Esophagus muscularis mucosa (tissue), 4 donors: ENCODE data around the gene ZNF296. TPM values are rescaled to one million over a fixed set of nuclear protein-coding genes. Genes with fewer than 3 reads are reported as not detected.
A peak's percentile ranks its signal among the peaks of the same experiment; 100 is the strongest.

ENCODE experiments used
- DNase-seq: peaks from one replicate; pipeline ENCODE4 v3.0.0-alpha.2; 2017; ENCODE audit errors: extremely low spot score
- H3K27ac ChIP-seq, 4 donors: fragments of 200-600 bp; sonication (generic); replicated peaks in 1 of 4; 1 replicate in 3 of 4; 2 replicates in 1 of 4; pipeline ENCODE4 v1.5.1; 2016 to 2019; ENCODE audit warnings: mild to moderate bottlenecking in 1 of 4
- H3K27me3 ChIP-seq, 4 donors: fragments of 200-600 bp; sonication (generic); one replicate each; pipeline versions ENCODE4 v1.5.1 to v1.6.0; 2016 to 2019
- H3K36me3 ChIP-seq, 4 donors: fragments of 200-600 bp; sonication (generic); one replicate each; pipeline ENCODE4 v1.5.1; 2016 to 2019
- H3K4me1 ChIP-seq, 4 donors: fragments of 200-600 bp; sonication (generic); one replicate each; pipeline ENCODE4 v1.5.1; 2016 to 2019
- H3K4me3 ChIP-seq, 4 donors: fragments of 200-600 bp; sonication (generic); 1 replicate in 2 of 4; 2 replicates in 2 of 4; pipeline ENCODE4 v1.5.1; 2016 to 2019; ENCODE audit warnings: mild to moderate bottlenecking in 4 of 4, moderate library complexity in 1 of 4
- H3K9me3 ChIP-seq, 4 donors: fragments of 200-600 bp; sonication (generic); 1 replicate in 3 of 4; 2 replicates in 1 of 4; pipeline ENCODE4 v1.5.1; 2016 to 2019
- EP300 ChIP-seq: sonication (generic); formaldehyde crosslinking; IDR thresholded peaks from one replicate; pipeline ENCODE4 v1.6.1; 2017; ENCODE audit warnings: antibody characterized with exemption
- POLR2A ChIP-seq: fragments of 450-650 bp; IDR thresholded peaks from one replicate; pipeline ENCODE4 v1.6.1; 2017; ENCODE audit warnings: antibody characterized with exemption, moderate library complexity, mild to moderate bottlenecking, low read depth
- POLR2AphosphoS5 ChIP-seq, 2 donors: sonication (generic); formaldehyde crosslinking; IDR thresholded peaks; one replicate each; pipeline ENCODE4 v1.6.1; 2017; ENCODE audit warnings: antibody characterized with exemption in 2 of 2
- whole genome bisulfite sequencing: methylation state at CpG from one replicate; pipeline ENCODE4 v1.1.5; 2018; 5-methylcytosine and 5-hydroxymethylcytosine counted together
- intact Hi-C: fragments of 100-400 bp; cut with DNase I; formaldehyde crosslinking; loops from one replicate; pipeline ENCODE4 v1.15.1; 2023
- total RNA-seq, 4 donors: library from RNA; depleted of rRNA; stranded (reverse); fragments of >200 nt; gene quantifications; one replicate each; pipeline versions ENCODE4 v1.1.0 to v1.2.1, GENCODE V29; 2016
- TF ChIP-seq, protein P1 (sequence below), 3 experiments: fragments of 200-600 bp in 2 of 3; fragments of 450-650 bp in 1 of 3; sonication (generic) in 2 of 3; IDR thresholded peaks; one replicate each; pipeline ENCODE4 v1.5.1; 2017 to 2019; ENCODE audit warnings: antibody characterized with exemption in 3 of 3, mild to moderate bottlenecking in 2 of 3, moderate library complexity in 1 of 3

The ZNF296 gene
- total RNA-seq, 4 donors from 2014 or later: 0.17 to 0.23 TPM; not detected in 2

DNA sequence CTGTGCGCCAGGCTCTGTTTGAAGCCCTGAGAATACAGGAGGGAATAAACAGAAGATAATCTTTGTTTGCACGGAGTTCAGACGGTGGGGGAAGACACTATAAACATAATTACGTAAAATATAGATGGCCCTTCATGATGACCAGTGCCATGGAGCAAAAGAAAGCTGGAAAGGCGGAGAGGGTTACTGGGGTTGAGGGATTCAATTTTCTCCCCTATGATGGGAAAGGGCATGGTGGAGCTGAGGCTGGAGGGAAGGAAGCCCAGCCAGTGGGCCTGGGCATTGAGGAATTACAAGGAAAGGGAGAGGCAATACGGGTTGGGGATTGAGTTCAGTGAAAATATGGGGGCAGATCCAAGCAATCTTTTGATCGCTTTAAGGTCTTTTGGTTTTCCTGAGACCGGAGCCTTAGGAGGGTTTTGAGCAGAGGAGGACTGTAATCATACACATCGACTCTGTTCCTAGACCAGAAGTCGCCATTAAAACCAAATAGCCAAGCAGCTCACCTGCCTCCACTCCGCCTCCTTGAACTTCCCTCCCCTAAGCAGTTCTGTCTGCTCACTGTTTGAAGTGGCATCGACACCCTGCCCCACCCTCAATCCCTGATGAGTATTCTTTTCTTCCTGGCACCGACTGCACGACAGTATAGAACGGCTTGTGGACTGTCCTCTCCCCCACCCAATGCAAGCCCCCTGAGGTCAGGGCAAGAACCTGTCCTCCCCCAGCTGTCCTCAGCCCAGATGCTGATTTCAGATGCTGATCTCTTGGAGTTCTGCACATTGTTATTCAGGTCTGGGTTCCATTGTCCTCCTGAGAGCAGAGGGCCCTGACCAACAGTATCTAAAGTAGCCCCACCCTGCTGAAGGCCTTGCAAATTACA is 813 bp upstream of the ZNF296 start:
- no peaks in the 10 kb centered on the region for H3K9me3 ChIP-seq
- intact Hi-C loops: loop anchor here (10.0 kb wide), 1 partner anchor 182 kb away; the partner anchor contains the start of gene TOMM40
- peaks cover 0 to 12% (median 8%) of the 10 kb centered on the region in 4 donors for H3K36me3 ChIP-seq
- peaks cover 33 to 50% (median 49%) of the 10 kb centered on the region in 4 donors for H3K4me1 ChIP-seq
- H3K27ac ChIP-seq: peak overlapping the region in 2 of 4 donors; percentile 44 to 62
- DNase-seq: no peak
- no peak for TF ChIP-seq POLR2AphosphoS5 (IDR thresholded peaks at IDR 0.05)
- TF ChIP-seq, protein P1, sequence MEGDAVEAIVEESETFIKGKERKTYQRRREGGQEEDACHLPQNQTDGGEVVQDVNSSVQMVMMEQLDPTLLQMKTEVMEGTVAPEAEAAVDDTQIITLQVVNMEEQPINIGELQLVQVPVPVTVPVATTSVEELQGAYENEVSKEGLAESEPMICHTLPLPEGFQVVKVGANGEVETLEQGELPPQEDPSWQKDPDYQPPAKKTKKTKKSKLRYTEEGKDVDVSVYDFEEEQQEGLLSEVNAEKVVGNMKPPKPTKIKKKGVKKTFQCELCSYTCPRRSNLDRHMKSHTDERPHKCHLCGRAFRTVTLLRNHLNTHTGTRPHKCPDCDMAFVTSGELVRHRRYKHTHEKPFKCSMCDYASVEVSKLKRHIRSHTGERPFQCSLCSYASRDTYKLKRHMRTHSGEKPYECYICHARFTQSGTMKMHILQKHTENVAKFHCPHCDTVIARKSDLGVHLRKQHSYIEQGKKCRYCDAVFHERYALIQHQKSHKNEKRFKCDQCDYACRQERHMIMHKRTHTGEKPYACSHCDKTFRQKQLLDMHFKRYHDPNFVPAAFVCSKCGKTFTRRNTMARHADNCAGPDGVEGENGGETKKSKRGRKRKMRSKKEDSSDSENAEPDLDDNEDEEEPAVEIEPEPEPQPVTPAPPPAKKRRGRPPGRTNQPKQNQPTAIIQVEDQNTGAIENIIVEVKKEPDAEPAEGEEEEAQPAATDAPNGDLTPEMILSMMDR (IDR thresholded peaks at IDR 0.05): no peak
- no peak for TF ChIP-seq EP300
- TF ChIP-seq POLR2A: no peak
- H3K27me3 ChIP-seq: no peaks in the 10 kb centered on the region
- WGBS: 75% methylated on average over 15 of the region's 15 CpGs
- H3K4me3 ChIP-seq: peak overlapping the region; percentile 54 to 64 (median 56)

DNA sequence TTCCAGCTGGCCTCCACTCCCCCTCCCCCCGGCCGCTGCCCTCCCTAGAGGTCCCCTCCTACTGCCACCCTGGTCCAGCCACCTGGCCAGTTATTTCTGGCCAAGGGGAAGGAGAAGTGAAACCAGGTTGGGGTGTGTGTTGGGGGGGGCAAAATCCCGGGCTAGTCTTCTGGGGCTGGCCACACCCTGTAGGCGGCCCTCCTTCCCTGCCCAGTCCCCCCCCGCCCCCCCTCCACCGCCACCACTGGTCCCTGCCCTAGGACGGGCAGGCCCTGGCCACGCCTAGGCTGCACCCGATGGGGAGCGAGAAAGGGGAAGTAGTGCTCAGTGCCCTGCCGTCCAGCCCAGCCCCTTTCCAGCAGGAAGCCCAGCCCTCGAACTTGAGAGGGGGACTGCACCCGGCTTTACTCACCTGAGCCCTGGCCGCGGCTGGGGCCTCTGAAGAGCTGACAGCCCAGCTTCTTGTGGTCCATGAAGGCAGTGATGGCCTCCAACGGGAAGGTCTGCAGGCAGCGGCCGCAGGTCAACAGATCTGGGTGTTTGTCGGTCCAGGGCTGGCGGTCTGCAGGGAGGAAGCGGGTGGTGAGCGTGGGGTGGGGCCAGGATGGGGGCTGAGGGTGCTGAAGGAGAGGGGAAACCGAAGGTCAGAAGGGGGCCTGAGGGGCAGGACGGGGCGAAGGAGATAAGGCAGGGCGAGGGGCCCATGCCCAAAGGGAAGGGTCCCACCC is 813 bp downstream of the ZNF296 start:
- WGBS: 34% methylated on average over 17 of the region's 26 CpGs
- peak overlapping the region; percentile 54 to 64 (median 56) for H3K4me3 ChIP-seq
- H3K27me3 ChIP-seq: no peaks in the 10 kb centered on the region
- TF ChIP-seq POLR2AphosphoS5 (IDR thresholded peaks at IDR 0.05): peak in 1 of 2 donors; percentile 44
- TF ChIP-seq POLR2A: no peak
- H3K36me3 ChIP-seq: peaks cover 3 to 22% (median 17%) of the 10 kb centered on the region in 4 donors
- no peaks in the 10 kb centered on the region for H3K9me3 ChIP-seq
- H3K27ac ChIP-seq: peak overlapping the region; percentile 44 to 69 (median 64)
- no peak for DNase-seq
- intact Hi-C loops: loop anchor here (10.0 kb wide), 1 partner anchor 181 kb away; the partner anchor contains the start of gene TOMM40
- peaks cover 24 to 42% (median 41%) of the 10 kb centered on the region in 4 donors for H3K4me1 ChIP-seq

DNA sequence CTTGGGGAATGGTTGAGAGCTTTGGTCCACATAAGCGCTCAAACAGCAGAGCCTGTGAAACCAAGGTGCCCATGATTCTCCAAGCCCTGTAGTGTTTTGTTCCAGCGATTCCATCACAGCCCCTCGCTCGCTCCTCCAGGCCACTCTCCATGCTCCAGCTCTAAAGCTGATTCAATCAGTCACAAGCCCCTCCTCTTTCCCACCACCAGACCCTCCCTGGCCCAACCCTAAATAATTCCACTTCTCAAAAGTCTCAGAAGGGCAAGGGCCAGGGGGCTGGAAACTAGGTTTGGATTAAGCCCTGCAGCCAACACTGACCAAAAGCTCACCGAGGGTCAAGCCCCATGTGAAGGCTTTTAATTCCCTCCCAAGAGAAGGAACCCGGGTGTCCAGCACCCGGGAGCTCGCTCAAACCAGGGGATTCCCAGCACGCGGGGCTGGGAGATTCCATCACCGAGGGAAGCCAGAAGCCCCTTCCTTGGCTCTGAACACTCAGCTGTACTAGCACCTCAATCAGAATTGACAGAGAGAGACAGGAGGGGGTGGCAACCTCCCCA is 1.5 kb downstream of the ZNF296 start:
- Histone ChIP-seq H3K4me3 (peak overlapping the region in 3 of 4 donors; percentile 54 to 64 (median 55)), H3K27ac (peak overlapping the region; percentile 44 to 67 (median 54))

DNA sequence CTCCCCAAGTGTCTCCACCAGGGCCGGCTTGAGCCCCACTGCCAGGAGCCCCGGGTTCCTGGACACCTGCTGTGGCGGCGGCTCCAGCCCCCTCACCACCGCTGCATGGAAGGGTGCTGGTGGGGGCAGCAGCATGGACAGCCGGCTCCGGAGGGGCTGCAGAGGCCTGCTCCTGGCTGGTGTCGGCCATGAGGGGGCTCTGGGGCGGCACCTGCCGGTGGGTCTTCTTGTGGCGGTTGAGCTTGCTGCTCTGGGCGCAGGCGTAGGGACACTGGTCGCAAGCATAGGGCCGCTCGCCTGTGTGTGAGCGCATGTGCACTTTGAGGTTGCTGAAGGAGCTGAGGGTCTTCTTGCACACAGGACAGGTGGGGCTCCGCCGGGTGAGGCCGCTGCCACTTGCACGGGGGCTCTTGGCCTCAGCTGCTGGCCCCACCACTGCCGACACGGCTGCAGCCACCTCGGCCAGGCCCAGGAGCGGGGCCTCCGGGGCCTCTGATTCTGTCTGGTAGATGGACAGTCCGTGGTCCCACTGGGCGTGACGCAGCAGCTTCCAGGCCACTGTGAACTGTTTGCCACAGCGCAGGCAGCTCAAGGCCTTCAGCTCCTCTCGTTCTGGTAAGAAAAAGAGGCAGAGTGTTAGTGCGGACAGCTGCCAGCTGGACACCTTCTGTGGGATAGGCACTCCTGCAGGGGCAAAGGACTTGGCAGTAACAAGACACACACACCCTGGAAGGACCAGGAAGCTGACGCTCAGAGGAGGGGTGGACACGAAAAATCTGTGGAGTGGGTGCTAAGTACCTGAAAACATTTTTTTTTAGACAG is 4.1 kb downstream of the ZNF296 start:
- TF ChIP-seq, protein P1 (IDR thresholded peaks at IDR 0.05): no peak
- TF ChIP-seq POLR2A (no peak), EP300 (no peak), POLR2AphosphoS5 (IDR thresholded peaks at IDR 0.05) (no peak)
- WGBS: 70% methylated on average over 4 of the region's 34 CpGs
- H3K27me3 ChIP-seq: no peaks in the 10 kb centered on the region
- peaks cover 27 to 55% (median 50%) of the 10 kb centered on the region in 4 donors for H3K36me3 ChIP-seq
- no peak overlapping the region for H3K4me3 ChIP-seq
- DNase-seq: no peak
- intact Hi-C loops: loop anchor here (10.0 kb wide), 1 partner anchor 177 kb away; the partner anchor contains the start of gene TOMM40
- peaks cover 6 to 25% (median 24%) of the 10 kb centered on the region in 4 donors for H3K4me1 ChIP-seq
- H3K27ac ChIP-seq: no peak overlapping the region
- H3K9me3 ChIP-seq: no peaks in the 10 kb centered on the region

More for the DNA sequence above, 1.5 kb downstream of the ZNF296 start:
- Histone ChIP-seq H3K4me1 (peaks cover 18 to 35% (median 34%) of the 10 kb centered on the region in 4 donors), H3K36me3 (peaks cover 10 to 28% (median 24%) of the 10 kb centered on the region in 4 donors), H3K27me3 (no peaks in the 10 kb centered on the region), H3K9me3 (no peaks in the 10 kb centered on the region)
- no peak for TF ChIP-seq EP300
- TF ChIP-seq POLR2A: no peak
- TF ChIP-seq POLR2AphosphoS5 (IDR thresholded peaks at IDR 0.05): no peak
- TF ChIP-seq, protein P1 (IDR thresholded peaks at IDR 0.05): no peak
- DNase-seq: no peak
- intact Hi-C loops: loop anchor here (10.0 kb wide), 1 partner anchor 180 kb away; the partner anchor contains the start of gene TOMM40
- 94% methylated on average over 4 of the region's 11 CpGs for WGBS
